Right atrium auricular region (tissue), 2 donors: ENCODE measurements around the gene CCDC177. TPM values are rescaled to one million over a fixed set of nuclear protein-coding genes. Genes with fewer than 3 reads are reported as not detected.

ENCODE experiments used
- DNase-seq: peaks from one replicate; pipeline ENCODE4 v3.0.0-alpha.2; 2019; ENCODE audit warnings: low spot score
- H3K27ac ChIP-seq, 2 donors: fragments of 200-600 bp; sonication (generic); 1 replicate in 1 of 2; 2 replicates in 1 of 2; pipeline ENCODE4 v1.5.1; 2016 to 2019
- H3K27me3 ChIP-seq, 2 donors: fragments of 200-600 bp; sonication (generic); one replicate each; pipeline versions ENCODE4 v1.5.1 to v1.6.0; 2017 to 2019
- H3K36me3 ChIP-seq: fragments of 200-600 bp; sonication (generic); one replicate; pipeline ENCODE4 v1.5.1; 2016
- H3K4me1 ChIP-seq, 2 donors: fragments of 200-600 bp; sonication (generic); one replicate each; pipeline versions ENCODE4 v1.5.1 to v1.6.0; 2017 to 2019
- H3K4me3 ChIP-seq, 2 donors: fragments of 200-600 bp; sonication (generic); 1 replicate in 1 of 2; 2 replicates in 1 of 2; pipeline ENCODE4 v1.5.1; 2017 to 2019; ENCODE audit warnings: mild to moderate bottlenecking in 1 of 2, moderate library complexity in 1 of 2
- H3K9me3 ChIP-seq, 2 donors: fragments of 200-600 bp; sonication (generic); one replicate each; pipeline ENCODE4 v1.5.1; 2019
- total RNA-seq, 2 donors: library from RNA; depleted of rRNA; stranded (reverse); fragments of >200 nt; gene quantifications; one replicate each; pipeline ENCODE4 v1.1.0, GENCODE V29; 2016
- TF ChIP-seq, protein P1 (sequence below), 2 donors: fragments of 200-600 bp; sonication (generic); IDR thresholded peaks; one replicate each; pipeline ENCODE4 v1.5.1; 2019; ENCODE audit warnings: antibody characterized with exemption in 2 of 2

CCDC177 gene
- total RNA-seq, 2 donors from 2014 or later: not detected

DNA sequence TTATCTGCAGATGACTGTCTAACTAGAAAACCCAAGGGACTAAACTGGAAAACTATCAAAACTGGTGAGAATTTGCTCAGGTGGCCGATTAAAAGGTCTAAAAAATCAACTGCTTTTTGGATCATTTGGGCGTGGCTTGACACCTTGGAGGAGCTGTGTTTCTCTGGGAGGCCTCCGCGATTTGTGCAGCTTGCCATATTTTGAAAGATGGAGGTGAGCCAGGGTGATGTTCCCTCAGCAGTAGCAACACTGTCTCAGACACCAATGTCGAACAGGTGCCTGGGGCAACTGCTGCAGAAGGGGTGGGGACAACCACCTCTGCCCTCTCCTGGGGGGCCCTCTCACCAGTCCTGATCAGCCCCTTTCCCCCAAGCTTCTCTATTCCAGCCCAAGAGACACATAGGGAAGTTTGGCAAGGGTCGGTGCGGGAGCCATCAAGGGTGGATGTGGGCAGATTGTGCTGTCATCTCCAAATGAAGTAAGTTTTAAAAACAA, 3.8 kb downstream of the CCDC177 start:
- TF ChIP-seq, protein P1, sequence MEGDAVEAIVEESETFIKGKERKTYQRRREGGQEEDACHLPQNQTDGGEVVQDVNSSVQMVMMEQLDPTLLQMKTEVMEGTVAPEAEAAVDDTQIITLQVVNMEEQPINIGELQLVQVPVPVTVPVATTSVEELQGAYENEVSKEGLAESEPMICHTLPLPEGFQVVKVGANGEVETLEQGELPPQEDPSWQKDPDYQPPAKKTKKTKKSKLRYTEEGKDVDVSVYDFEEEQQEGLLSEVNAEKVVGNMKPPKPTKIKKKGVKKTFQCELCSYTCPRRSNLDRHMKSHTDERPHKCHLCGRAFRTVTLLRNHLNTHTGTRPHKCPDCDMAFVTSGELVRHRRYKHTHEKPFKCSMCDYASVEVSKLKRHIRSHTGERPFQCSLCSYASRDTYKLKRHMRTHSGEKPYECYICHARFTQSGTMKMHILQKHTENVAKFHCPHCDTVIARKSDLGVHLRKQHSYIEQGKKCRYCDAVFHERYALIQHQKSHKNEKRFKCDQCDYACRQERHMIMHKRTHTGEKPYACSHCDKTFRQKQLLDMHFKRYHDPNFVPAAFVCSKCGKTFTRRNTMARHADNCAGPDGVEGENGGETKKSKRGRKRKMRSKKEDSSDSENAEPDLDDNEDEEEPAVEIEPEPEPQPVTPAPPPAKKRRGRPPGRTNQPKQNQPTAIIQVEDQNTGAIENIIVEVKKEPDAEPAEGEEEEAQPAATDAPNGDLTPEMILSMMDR (IDR thresholded peaks at IDR 0.05): no peak
- H3K27ac ChIP-seq: no peak overlapping the region
- H3K36me3 ChIP-seq: no peaks in the 10 kb centered on the region
- no peaks in the 10 kb centered on the region for H3K9me3 ChIP-seq
- H3K27me3 ChIP-seq: peaks cover 5 to 22% of the 10 kb centered on the region in 2 donors
- H3K4me3 ChIP-seq: no peak overlapping the region
- H3K4me1 ChIP-seq: peaks cover 0 to 32% of the 10 kb centered on the region in 2 donors
- DNase-seq: no peak

DNA sequence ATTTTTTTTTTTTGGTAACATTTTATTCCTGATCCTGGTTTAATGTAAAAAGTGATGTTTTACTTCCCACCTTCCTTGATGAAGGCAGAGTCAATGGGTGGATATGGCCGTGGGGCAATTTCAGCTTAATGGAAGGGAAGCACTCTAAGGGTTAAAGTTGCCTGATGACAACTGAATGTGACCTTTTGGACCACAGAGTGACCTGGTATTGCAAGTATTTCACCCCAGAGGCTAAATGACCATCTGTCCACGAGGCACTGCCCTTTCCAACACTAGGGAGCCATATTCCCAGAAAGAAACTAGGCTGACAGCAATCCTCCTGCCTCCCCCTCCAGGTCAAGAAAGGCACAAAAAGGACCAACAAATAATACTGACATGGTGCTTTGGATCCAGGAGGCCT, 4.8 kb downstream of the CCDC177 start:
- DNase-seq: no peak
- Histone ChIP-seq H3K27ac (no peak overlapping the region), H3K36me3 (no peaks in the 10 kb centered on the region), H3K9me3 (no peaks in the 10 kb centered on the region), H3K4me1 (peaks cover 0 to 32% of the 10 kb centered on the region in 2 donors), H3K27me3 (peaks cover 5 to 22% of the 10 kb centered on the region in 2 donors), H3K4me3 (no peak overlapping the region)
- TF ChIP-seq, protein P1 (IDR thresholded peaks at IDR 0.05): no peak

DNA sequence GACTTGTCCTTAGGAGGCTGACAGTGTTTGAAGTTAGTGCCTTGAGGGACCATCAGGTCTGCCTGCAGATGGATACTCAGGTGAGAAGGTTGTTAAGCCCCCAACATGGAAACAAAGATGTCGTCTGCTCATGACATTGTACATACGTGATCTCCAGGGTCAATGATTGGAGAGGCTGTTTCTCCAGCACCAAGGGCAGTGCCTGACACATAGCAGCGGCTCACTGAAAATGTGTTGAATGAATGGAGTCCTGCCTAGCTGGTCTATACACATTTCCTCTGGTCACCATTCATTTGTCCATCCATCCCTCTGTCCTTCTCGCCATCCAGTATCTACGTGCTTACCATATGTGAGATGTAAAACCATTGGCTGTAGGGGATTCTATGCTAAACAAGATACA, 7.1 kb downstream of the CCDC177 start:
- Histone ChIP-seq H3K9me3 (no peaks in the 10 kb centered on the region), H3K4me1 (peaks cover 0 to 11% of the 10 kb centered on the region in 2 donors), H3K27me3 (peaks cover 0 to 14% of the 10 kb centered on the region in 2 donors), H3K4me3 (no peak overlapping the region), H3K36me3 (no peaks in the 10 kb centered on the region), H3K27ac (no peak overlapping the region)
- DNase-seq: no peak
- TF ChIP-seq, protein P1 (IDR thresholded peaks at IDR 0.05): no peak

DNA sequence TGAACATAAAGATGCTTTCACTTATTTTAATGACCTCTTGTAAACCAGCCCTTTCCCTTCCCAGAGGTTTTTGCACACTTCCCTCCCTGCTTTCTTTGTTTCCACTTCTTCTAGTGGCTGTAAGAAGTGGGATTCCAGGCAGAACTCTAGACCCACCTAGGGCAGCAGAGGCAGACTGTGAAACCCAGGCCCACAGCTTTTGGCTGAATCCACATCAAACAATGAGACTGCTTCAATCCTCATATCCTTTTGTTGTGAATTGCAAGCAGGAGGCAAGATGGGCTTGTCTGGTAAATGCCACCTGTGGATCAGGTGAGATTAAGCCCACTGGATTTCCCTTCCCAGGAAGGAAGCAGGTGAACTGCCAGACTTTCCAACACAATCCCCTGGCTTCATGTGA, 12.8 kb downstream of the CCDC177 start:
- H3K27me3 ChIP-seq: no peaks in the 10 kb centered on the region
- no peaks in the 10 kb centered on the region for H3K4me1 ChIP-seq
- no peak overlapping the region for H3K4me3 ChIP-seq

DNA sequence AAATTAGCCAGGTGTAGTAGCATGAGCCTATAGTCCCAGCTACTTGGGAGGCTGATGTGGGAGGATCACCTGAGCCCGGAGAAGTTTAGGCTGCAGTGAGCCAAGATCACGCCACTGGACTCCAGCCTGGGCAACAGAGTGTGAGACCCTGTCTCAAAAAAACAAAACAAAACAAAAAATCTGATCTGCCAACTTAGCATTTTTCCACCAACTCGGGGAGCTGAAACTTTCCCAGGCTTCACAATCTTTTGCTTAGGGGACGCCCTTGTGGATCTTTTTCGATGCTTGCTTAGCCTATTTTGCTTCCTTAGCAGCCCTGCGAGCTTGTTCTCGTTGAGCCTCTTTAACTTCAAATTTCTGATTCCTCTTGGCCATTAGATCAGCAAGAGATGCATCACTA, 13.8 kb downstream of the CCDC177 start:
- no peaks in the 10 kb centered on the region for H3K4me1 ChIP-seq
- H3K27me3 ChIP-seq: no peaks in the 10 kb centered on the region
- no peaks in the 10 kb centered on the region for H3K36me3 ChIP-seq
- DNase-seq: no peak
- TF ChIP-seq, protein P1 (IDR thresholded peaks at IDR 0.05): no peak
- no peaks in the 10 kb centered on the region for H3K9me3 ChIP-seq
- H3K27ac ChIP-seq: no peak overlapping the region
- no peak overlapping the region for H3K4me3 ChIP-seq

More for the DNA sequence above, 12.8 kb downstream of the CCDC177 start:
- Histone ChIP-seq H3K9me3 (no peaks in the 10 kb centered on the region), H3K27ac (no peak overlapping the region), H3K36me3 (no peaks in the 10 kb centered on the region)
- no peak for DNase-seq
- TF ChIP-seq, protein P1 (IDR thresholded peaks at IDR 0.05): no peak

DNA sequence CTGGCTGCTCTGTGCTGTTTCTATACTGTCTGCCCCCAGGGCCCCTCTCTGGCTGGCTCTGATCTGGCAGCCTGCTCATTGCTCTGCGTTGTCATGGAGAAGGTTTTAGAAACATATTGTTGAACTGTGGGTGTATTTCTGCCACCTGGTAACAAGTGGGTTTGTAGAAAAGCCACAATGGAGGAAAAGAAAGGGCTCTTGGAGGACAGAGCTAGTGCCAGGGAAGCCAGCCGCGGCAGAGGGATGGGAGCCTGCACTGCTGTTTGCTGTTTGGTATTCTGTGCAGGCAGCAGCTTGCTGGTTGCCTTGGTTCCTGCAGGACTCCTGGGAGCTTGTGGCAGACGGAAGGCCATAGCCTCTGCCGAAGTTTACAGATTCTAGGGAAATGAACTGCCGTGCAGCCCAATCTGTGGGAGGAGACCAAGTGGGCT, 15.1 kb downstream of the CCDC177 start:
- no peaks in the 10 kb centered on the region for H3K36me3 ChIP-seq
- no peaks in the 10 kb centered on the region for H3K27me3 ChIP-seq
- no peaks in the 10 kb centered on the region for H3K4me1 ChIP-seq
- H3K9me3 ChIP-seq: no peaks in the 10 kb centered on the region
- no peak for DNase-seq
- no peak overlapping the region for H3K4me3 ChIP-seq
- TF ChIP-seq, protein P1 (IDR thresholded peaks at IDR 0.05): no peak
- H3K27ac ChIP-seq: no peak overlapping the region
